Daoy (cell line): ENCODE results near the gene GPR137. TPM values are rescaled to one million over a fixed set of nuclear protein-coding genes. Genes with fewer than 3 reads are reported as not detected.

Source experiments
- DNase-seq: peaks from one replicate; pipeline ENCODE4 v3.0.0-alpha.2; 2015; ENCODE audit warnings: low read depth
- total RNA-seq: library from RNA; depleted of rRNA; stranded (reverse); fragments of >200 nt; shearing (Covaris generic); gene quantifications from 2 replicates; pipeline ENCODE4 v1.2.3, GENCODE V29; 2014

Gene GPR137
- total RNA-seq, 1 experiment from 2014 or later: 24.6 TPM

DNA sequence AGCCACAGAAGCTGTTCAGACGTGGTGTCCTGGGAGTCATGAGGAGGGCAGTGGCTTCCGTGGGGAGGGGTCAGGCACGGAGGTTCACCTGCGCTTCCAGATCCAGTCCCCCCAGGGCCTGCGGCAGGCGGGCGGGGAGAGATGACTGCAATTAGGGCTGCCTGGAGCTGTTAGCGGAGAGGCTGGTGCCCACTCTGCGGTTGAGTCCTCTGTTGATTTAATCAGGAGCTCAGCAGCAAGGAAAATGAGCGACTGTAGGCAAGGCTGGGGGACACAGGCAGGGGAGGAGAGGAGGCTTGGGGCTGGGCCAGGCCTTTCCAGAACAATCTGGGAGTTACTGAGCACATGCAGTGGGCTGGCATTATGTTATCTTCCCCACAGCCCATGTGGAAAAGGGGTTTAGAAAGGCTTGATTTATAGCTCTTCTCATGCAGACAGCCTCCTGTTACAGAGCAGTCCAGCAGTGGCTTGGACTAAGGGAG, 21.2 kb upstream of the GPR137 start:
- no peak for DNase-seq

DNA sequence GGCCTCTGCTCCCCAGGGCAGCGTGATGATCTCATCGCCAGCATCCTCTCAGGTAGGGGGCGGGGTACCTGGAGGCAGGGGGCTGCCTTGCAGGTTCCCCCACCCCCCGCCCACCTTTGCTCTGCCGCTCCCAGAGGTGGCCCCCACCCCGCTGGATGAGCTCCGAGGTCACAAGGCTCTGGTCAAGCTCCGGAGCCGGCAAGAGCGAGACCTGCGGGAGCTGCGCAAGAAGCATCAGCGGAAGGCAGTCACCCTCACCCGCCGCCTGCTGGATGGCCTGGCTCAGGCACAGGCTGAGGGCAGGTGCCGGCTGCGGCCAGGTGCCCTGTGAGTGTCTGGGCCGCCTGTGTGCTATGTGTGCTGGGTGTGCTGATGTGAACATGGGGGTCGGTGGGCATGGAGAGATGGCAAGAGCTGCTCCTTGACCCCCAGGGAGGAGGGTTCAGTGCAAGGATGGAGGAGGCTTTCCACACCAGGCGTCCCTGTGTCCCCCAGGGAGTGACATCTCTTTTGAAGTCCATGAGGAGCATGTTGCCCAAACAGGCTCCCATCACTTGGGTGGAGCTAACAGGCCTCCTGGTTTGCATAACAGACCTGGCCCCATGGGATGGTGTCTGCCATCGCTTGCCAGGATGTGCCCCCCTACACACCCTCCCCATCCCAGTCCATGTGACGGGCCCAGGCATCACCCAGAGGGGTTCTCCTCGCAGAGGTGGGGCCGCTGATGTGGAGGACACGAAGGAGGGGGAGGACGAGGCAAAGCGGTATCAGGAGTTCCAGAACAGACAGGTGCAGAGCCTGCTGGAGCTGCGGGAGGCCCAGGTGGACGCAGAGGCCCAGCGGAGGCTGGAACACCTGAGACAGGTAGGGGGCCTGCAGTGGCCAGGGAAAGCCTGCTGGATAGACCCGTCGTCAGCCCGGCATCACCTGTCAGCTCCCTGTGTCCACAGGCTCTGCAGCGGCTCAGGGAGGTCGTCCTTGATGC, 20.2 kb upstream of the GPR137 start:
- no peak for DNase-seq

DNA sequence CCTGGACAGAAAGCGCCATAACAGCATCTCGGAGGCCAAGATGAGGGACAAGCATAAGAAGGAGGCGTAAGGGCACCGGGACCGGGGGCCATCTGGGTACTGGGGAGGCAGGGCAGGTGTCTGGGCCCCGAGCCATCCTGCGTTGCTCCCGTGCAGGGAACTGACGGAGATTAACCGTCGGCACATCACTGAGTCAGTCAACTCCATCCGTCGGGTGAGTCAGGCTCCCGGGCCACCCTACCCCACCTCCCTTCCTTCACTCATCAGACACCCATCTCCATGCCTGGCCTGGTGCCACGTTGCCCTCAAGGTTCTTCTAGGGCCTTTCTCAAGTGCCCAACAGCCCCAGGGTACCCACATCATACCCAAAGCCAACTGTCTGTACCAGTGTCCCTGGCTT, 19.3 kb upstream of the GPR137 start:
- no peak for DNase-seq

DNA sequence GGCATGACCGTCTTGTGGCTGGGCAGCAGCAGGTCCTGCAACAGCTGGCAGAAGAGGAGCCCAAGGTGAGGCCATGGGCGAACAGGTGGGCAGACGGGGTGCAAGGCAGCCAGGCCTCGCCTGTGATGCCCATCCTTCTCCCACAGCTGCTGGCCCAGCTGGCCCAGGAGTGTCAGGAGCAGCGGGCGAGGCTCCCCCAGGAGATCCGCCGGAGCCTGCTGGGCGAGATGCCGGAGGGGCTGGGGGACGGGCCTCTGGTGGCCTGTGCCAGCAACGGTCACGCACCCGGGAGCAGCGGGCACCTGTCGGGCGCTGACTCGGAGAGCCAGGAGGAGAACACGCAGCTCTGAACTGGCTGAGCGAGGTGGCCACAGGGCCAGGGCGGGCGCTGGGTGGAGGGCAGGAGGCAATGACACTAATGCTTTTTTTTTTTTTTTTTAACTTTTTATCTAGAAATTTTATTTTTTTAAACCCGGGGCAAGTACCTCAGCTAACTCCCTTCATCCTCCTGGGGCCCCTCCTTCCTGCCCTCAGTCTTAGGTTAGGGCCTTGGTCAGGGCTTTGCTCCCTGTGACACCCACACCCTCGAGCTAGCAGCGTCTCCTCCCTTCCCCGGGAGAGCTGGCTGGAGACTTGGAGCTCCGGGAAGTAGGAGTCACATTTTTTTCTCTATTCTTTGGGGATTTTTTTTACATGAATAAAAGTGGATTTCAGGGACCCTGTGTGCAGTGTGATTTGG, 18.3 kb upstream of the GPR137 start:
- no peak for DNase-seq

DNA sequence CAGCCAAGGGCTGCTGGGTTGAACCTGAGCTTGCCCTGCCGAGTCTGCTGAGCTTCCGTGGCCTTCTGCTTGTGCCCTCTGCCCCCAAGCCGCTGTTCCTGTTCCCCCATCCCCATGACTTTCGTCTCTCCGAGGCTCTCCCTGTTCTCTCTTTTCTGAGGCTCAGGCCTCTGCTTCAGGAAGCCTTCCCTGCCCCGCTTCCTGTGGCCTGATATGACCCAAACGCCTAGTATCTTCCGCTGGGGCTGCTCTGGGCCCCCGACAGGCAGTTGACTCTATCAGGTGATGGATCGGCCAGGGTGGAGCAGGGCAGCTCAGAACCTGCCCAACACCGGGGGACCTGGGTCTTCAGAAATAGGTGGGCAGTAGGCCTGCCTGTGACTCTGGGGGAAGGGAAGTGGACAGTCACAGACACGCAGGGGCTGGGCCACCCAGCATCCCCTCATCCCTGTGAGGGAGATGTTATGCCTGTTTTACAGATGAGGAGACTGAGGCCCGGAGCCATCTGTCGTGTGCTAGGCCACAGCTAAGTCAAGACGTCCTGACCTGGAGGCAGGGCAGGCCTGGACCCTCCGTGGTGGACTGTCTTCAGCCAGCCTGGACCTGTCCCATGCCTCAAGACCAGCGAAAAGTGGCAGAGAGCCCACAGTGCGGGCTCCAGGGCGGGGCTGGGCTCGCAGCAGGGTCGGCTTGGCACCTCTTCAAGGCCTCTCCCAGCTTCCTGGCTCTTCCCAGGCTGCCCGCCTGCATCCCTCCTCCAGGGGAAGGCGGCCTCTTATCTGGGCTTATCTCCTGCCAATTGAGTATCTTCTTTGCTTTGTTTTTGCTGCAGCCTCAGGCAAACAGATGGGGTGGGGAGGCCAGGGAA, 17.4 kb upstream of the GPR137 start:
- DNase-seq: peak; percentile 79

DNA sequence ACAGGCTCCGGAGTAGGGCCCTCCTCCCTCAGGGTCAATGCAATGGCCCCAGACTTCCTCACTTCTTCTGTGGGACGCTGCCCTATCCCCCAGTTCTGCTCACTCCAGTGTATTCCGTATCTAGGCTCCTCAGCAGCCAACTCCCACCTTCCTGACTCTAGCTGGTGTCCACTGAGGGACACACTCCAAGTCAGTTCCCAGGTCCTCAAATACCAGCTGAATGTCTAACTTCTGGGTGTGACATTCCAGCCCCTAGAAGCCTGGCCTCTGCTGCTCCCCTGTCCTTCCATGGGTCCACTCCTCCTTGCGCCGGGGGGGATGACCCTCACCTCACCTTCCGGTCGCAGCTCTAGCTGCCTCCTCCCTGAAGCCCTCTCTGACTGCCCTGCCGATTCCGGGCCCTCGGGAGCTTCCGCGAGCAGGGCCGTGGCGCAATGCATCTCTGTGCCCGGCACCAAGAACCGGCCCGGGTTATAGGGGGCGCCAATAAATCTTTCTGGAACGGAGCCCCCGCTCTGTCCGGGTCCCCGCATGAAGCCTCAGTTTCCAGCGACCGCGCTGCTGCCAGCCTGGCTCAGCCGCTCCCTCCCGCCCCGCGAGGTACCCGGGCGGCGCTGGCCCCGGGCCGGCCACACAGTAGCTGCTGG, 16.6 kb upstream of the GPR137 start:
- DNase-seq: no peak

DNA sequence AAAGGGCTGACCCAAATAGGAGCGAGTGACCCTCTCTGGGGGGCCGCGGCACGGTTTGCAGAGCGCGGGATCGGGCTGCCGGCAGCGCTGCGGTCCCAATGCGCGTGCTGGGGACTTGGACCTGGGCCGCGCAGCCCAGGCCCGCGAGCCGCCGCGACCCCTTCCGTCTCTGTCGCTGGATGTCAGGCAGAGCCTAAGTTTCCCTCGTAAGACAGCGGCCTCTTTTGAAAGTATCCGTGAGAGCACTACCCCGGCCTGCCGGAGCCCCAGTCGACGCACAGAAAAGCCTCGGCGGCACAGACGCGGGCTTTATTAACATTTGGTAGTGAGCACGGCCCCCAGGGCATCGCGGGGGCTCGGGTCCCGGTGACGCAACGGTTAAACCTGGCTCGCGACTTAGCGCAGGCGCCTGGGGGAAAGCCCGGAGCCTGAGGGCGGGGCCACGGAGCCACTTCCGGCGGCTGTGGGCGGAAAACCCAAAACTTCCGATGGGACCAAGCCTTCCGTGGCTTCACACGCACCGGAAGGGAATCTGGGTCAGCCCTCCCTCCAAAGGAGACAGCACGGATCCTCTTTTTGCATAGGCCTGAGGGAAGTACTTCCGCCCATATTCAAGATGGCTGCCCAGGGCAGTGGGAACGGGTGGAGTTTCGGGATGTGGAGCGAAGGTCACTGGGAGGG, 16.0 kb upstream of the GPR137 start:
- DNase-seq: peak; percentile 99

DNA sequence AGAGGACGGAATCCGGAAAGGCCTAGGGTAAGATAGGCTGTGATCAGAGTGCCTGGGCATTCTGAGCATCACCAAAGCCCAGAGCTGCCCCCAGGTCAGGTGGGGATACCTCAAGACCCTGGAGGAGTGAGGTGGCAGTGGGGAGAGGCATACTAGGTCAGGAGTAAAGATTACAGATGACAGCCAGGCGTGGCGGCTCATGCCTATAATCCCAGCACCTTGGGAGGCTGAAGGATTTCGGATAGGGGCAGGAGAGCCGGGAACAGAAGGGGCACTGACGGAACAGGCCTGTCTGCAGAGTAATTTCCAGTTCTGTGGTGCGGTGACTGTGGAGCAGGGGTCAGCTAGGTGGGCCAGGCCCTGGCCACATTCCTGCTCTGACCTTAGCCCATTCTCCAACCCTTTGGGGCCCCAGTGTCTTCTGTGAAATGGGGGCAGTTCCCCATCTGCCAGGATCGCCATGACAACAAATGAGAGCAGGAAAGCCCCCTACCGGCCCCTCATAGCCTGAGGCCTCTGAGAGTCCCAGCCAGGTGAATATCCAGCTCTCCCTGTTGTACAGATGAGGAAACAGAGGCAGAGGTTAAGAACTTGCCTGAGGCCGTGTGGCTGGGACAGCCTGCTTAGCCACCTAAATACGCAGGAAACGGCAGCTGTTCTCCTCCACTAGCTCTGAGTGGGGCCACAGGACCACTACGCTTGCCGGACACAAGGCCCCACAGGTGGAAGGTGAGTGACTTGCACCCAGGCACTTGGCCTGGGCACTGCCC, 10.4 kb upstream of the GPR137 start:
- no peak for DNase-seq

DNA sequence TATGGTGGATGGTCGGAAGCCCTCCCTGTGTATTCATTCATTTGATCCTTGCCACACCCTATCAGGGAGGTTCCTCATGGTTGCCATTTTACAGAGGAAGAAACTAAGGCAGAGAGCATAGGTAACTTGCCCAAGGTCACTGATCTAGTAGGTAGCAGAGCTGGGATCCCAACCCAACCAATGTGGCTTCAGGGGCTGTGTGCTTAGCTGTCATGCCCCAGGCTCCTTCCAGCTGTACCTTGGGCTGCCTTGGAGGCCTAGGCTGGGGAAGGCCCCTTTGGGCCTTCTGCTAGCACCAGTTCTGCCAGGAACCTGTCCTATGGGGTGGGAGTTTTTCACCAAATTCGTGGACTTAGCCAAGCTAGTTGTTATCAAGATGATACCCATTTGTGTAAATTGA, 9.8 kb upstream of the GPR137 start:
- DNase-seq: no peak

DNA sequence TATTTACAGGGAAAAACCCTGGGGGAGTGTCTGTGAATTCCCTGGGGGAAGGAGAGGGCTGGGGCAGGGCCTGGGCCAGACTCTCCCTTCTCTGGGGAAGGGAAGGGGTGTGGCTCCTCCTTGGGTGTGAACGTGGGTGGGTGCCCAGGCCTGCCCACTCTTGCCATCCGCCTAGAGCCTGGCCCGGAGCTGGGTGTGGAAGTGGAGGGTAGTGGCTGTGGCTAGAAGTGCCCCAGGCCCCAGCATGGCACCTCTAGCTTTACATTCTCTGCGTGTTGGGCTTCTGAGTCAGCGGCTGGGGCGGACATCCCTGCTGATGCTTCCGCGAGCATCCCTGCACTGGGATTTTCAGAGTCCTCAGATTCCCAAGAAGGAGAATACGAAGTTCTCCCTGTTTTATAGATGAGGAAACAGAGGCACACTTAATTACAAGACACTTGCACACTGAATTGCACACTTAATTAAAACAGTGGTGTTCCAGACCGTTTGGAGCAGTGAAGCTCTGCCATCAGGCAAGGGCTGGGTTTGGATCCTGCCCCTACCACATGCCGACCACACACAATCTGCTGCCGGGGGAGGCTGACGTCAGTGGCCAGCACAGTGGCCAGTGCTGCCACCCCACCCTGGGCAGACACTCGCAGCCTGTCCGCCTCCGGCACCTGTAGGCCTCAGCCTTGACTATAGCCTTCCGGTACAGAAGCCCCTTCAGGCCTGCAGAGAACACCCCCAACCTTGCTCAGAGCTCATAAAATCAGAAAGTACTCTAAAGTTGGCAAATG, 8.8 kb upstream of the GPR137 start:
- DNase-seq: peak; percentile 84

DNA sequence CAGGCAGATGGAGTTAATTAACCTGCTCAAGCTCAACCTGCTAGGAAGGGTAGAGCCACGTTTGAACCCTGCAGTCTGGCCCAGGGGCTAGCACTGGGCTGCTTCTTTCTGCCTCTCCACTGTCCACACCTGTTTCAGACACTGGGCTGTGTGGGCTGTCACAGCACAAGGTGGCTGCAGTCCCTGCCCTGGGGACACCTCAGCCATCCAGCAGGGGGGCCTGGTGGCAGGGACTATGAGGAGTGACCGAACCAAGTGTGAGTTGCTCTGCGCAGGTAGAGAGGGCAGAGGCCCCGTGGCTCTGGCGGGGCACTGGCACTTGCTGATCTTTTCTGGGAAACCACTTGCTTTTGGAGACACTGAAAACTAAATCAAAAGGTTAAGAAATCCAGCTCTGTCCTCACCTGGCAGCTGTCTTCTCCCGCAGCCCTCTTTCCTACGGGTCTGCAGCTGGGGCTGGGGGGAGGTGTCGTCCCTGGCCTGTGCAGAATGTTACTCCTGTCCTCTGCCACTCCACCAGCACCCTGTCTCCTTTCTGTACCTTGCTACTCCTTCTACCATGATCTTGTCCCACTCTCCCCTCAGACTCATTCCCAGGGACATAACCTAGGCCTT, 7.0 kb upstream of the GPR137 start:
- no peak for DNase-seq

DNA sequence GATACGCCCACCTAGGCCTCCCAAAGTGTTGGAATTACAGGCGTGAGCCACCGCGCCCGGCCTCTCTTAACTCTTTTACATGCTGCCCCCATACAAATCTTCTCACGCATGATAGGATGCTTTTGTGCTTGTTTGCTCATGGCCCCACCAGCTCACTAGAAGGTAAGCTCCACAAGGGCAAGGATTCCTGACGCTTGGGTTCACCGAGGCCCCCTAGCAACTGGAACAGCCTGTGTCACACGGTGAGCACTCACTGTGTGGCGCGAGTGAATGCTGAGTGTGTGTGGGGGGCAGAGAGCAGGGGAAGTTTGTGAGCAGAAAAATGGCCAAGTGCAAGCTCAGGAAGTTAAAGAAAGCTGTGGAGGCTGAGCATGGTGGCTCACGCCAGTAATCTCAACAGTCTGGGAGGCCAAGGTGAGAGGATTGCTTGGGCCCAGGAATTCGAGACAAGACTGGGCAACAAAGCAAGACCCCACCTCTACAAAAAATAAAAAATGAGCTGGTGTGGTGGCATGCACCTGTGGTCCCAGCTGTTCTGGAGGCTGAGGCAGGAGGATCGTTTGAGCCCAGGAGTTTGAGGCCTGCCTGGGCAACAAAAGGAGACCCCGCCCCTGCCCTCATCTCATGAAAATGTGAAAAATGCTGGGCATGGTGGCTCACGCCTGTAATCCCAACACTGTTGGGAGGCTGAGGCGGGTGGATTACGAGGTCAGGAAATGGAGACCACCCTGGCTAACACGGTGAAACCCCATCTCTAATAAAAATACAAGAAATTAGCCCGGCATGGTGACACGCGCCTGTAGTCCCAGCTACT, 3.5 kb upstream of the GPR137 start:
- no peak for DNase-seq

DNA sequence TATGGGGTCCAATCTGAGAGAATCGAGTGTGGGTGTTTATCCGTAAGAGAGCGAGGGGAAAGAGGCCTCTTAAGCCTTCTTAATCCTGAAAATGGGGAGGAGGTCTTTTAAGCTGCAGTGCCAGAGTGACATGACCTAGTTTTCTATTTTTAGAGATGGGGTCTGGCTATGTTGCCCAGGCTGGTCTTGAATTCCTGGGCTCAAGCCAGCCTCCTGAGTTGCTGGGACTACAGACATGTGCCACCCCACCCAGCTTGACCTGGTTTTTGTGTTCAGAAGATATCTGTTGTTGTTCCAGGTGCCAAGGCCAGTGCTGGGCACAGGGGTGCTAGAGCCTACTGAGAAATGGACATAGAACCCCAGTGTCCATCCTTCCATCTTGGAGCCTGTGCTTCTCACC, 2.6 kb upstream of the GPR137 start:
- DNase-seq: no peak

DNA sequence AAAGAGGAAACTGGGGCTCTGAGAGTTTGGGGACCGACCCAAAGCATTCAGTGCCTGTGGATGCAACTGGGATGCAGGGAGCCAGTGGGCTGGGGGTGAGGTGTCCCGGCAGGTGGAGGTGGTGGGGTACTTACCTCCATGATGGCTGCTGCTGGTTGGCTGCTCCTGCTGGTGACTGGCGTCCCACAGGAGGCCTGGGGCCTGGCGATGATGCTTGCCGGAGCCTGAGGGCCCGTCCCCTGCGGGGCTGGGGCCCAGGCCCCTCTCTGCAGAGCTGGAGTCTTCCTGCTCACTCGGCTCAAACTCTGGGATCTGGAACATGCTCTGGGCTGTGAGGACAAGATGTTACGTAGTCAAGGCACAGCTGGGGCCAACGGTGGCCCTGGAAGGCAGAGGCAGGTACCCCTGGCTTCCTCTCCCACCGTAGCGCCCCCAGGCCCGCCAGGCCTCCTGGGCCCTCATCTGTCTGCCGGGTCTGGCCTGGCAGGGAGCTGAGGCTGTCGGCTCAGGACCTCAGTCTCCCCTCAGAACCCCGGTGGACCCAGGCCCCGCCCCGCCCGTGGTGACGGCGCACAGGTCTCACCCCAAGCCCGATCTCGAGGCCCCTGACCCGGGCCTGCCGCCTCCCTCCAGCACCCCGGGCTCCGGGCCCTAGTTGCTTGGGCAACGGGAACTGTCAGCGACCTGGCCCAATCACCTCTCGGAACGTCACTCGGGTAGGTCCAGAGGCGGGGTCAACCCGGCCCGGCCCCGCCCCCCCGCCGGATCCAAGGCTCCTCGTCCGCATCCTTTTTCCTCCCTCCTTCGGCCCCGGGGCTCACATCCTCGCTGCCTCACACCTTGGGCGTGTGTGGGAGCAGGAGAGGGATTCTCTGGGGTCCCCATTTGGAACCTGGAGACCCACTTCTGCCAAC, 1.3 kb upstream of the GPR137 start, which contains the start of gene BAD:
TSS of gene BAD (minus strand) at position 618 of the 914 bp plus-strand sequence. CDS start at position 321, 297 bp downstream.
- DNase-seq: peak; percentile 95

DNA sequence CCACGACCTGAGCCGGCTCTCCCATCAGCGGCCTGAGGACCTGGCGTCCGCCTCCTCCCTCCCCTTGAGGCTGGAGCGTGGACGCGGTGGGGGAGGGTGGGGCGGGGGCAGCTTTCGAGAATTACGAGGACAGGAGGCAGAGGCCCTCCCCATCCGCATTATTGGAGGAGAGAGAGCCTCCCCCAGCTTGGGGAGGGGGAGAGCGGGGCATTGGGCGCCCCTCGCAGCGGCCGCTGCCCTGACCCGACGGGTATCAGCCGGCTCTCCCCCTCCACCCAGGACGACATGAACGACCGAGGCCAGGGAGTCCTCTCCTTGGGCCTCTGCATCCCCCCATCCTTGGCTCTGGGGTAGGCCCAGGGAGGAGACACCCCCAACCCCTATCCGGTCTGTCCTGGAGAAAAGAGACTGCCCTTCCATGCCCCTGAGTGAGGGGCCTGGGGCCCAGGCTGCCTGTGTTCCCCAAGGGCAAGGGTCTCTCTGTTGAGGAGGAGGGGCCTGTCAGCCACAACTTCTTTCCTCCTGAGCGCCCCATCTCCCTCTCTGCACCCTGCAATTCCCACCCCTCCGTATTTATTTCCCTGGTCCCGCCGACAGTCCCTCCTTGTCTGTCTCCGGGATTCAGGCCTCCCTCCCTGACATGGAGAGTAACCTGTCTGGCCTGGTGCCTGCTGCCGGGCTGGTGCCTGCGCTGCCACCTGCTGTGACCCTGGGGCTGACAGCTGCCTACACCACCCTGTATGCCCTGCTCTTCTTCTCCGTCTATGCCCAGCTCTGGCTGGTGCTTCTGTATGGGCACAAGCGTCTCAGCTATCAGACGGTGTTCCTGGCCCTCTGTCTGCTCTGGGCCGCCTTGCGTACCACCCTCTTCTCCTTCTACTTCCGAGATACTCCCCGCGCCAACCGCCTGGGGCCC, 495 bp downstream of the GPR137 start:
- peak; percentile 33 for DNase-seq

DNA sequence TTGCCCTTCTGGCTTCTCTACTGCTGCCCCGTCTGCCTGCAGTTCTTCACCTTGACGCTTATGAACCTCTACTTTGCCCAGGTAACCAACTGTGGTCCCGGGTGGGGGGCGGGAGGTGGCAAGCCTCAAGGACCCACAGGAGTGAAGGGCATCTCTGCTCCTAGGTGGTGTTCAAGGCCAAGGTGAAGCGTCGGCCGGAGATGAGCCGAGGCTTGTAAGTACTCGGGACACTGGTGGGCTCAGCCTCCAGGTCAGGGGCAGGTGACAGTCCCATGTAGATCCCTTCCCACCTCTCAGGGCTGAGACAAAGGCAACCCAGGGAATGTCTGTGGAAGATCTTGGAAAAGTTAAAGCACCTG, 1.1 kb downstream of the GPR137 start:
- no peak for DNase-seq
